Epithelial cell of esophagus (primary cell): ENCODE data around the gene MLXIPL.
"Not testable (repeated sequence)": the region's sequence is repeated elsewhere in the genome, so short reads cannot be mapped to it uniquely, and the experiment has no call there.

Experiments
- DNase-seq: peaks from one replicate; pipeline ENCODE4 v3.0.0; 2010; ENCODE audit warnings: low read depth
- H3K4me3 ChIP-seq: 2 replicates; pipeline ENCODE4 v1.5.1; 2011; ENCODE audit warnings: mild to moderate bottlenecking, low read length, control low read depth
- TF ChIP-seq, protein P1 (sequence below): IDR thresholded peaks from 2 replicates; pipeline ENCODE4 v1.5.1; 2011; ENCODE audit warnings: low read depth, mild to moderate bottlenecking, low read length, control low read depth, inconsistent platforms; ENCODE audit not compliant: insufficient read depth; ENCODE audit errors: missing control alignments

The MLXIPL gene

DNA sequence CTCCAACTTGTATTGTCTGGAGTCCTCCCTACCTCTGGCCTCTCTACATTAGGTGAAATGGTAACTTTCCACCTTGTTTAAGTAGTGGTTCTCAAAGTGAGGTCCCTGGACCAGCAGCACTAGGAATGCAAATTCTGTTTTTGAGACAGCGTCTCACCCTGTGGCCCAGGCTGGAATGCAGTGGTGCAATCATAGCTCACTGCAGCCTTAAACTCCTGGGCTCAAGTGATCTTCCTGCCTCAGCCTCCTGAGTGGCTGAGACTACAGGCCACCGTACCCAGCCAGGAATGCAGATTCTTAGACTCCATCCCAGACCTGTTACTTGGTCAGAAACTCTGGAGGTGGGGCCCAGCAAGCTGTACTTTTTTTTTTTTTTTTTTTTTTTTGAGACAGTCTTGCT is 39.1 kb downstream of the MLXIPL start:
- no peak for DNase-seq
- no peak overlapping the region for H3K4me3 ChIP-seq
- TF ChIP-seq, protein P1, sequence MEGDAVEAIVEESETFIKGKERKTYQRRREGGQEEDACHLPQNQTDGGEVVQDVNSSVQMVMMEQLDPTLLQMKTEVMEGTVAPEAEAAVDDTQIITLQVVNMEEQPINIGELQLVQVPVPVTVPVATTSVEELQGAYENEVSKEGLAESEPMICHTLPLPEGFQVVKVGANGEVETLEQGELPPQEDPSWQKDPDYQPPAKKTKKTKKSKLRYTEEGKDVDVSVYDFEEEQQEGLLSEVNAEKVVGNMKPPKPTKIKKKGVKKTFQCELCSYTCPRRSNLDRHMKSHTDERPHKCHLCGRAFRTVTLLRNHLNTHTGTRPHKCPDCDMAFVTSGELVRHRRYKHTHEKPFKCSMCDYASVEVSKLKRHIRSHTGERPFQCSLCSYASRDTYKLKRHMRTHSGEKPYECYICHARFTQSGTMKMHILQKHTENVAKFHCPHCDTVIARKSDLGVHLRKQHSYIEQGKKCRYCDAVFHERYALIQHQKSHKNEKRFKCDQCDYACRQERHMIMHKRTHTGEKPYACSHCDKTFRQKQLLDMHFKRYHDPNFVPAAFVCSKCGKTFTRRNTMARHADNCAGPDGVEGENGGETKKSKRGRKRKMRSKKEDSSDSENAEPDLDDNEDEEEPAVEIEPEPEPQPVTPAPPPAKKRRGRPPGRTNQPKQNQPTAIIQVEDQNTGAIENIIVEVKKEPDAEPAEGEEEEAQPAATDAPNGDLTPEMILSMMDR: no peak

DNA sequence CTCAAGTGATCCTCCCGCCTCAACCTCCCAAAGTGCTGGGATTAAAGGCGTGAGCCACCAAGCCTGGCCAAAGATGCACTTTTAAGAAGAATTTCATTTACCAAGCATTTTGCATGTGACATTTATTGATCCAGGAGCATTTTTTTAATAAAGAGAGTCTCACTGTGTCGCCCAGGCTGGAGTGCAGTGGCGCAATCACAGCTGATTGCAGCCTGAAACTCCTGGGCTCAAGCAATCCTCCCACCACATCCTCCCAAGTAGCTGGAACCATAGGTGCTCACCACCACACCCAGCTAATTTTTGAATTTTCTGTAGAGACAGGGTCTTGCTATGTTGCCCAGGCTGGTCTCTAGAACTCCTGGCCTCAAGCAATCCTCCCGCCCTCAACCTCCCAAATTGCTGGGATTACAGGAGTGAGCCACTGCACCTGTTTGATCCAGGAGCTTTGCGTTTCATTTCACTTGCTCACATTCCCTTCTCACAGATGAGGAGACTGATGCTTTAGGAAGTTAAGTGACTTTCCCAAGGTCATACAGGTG is 41.6 kb downstream of the MLXIPL start:
- no peak overlapping the region for H3K4me3 ChIP-seq
- no peak for DNase-seq
- TF ChIP-seq, protein P1: no peak

DNA sequence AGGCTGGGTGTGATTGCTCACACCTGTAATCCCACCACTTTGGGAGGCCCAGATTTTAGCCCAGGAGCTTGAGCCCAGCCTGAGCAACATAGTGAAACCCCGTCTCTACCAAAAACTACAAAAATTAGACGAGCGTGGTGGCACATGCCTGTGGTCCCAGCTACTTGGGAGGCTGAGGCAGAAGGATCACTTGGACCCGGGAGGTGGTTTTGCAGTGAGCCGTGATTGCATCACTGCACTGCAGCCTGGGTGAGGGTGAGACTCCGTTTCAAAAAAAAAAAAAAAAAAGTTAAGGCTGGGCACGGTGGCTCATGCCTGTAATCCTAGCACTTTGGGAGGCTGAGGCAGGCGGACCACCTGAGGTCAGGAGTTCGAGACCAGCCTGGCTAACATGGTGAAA is 43.3 kb downstream of the MLXIPL start:
- H3K4me3 ChIP-seq: not testable (repeated sequence)

DNA sequence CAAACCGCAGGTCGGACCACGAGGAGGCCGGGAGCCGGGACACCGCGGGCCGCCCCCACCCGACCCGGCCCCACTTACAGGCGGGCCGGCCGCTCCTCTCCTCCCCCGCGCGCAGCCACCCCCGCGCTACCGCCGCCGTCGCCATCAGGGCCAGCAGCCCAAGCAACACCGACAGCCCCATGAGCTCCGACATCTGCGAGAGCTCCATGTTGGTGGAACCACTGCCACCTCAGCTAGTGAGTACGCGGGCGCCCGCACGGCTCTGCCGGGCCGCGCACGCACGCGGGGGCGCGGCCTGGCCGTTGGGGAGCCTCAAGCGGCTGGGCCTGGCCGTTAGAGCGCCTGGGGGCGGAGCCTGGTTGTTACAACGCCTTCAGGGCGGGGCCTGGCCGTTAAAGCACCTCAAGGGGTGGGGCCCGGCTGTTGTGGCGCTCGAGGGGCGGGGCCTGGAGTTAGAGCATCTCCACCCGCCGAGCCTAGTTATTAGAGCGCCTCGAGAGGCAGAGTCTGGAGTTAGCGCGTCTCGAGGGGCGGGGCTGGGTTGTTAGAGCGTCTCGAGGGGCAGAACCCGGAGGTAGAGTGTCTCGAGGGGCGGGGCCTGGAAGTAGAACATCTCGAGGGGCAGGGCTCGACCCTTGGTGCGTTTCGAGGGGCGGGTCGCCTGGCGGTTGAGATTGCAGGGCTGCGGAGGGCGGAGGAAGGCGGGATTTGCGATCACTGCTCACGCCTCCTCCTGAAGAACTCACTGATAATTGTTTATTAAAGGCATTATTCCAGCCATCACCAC is 45.8 kb downstream of the MLXIPL start, which contains the start of gene TBL2:
Gene TBL2 (minus strand): TSS at position 238 of the 787 bp plus-strand sequence. CDS start 30 bp downstream, at position 208.
- TF ChIP-seq, protein P1: peak; percentile 32
- peak within 1 kb of the TSS; percentile 91 for H3K4me3 ChIP-seq
- peak; percentile 99 for DNase-seq

More for the DNA sequence above, 43.3 kb downstream of the MLXIPL start:
- not testable (repeated sequence) for DNase-seq

DNA sequence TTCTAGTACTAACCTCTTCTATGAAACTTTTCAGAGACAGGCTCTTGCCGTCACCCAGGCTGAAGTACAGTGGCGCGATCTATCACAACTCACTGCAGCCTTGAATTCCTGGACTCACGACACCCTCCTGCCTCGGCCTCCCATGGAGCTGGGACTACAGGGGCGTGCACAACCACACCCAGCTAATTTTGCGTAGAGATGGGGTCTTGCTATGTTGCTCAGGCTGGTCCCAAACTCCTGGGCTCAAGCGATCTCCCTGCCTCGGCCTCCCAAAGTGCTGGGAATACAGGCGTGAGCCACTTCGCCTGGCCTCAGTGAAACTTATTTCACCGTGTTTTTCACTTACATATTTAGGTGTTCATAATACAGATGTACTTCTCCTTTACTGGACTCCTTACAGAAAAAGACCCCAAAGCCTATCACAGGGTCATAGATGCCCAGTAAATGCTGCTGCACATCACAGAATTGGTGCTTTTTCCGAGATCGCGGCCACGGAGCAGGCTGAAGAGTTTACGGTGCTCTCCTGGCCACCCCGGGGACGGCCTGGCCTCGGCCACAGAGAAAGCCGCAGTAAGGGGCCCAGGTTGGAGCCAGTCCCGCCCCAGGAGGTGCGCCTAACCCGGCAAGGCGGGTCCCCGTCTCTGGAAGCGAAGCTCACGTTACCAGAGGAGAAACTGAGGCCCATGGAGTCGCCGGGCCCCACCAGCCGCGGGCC is 46.5 kb downstream of the MLXIPL start:
- peak; percentile 20 for DNase-seq
- TF ChIP-seq, protein P1: no peak
- H3K4me3 ChIP-seq: peak overlapping the region; percentile 91

DNA sequence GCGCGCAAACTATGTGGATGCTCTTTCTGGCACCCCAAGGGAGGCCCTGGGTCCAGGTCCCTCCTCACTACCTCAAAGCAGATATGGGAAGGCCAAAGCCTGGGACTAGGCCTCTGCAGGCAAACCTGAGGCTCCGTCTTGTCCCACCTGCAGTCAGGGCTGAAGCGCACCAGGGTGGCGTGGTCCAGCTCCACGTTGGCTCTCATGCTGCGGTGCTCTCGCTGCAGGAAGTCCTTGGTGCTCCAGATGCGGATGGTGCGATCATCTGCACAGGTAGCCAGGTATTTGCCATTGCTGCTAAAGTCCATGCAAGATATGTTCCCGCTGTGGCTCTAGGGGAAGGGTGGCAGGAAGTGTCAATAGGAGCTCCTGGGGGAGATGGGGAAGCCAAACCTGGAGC is 50.5 kb downstream of the MLXIPL start:
- DNase-seq: no peak
- H3K4me3 ChIP-seq: no peak overlapping the region
- TF ChIP-seq, protein P1: no peak

DNA sequence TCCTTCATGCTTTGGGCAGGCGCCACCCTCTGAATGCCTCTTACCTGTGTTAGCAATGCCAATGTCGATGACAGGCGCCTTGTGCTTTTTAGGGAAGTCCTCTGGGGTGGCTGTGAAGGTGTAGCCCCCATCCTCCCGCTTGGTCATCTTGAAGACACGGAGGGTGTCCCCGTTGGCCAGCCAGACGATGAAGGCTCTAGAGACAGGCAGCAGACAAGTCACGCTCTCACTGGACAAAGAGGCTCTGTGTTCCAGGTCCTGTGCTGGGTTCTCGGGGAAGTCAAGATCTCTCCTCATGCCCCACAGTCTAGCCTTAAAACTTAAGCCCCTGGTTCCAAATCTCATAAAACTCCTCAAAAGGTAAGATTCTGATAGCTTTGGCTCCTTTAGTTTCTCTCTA is 51.0 kb downstream of the MLXIPL start:
- DNase-seq: no peak
- no peak overlapping the region for H3K4me3 ChIP-seq
- TF ChIP-seq, protein P1: no peak
